Keratinocyte (primary cell): Measurements from ENCODE around the gene PLSCR3. TPM values are rescaled to one million over a fixed set of nuclear protein-coding genes. Genes with fewer than 3 reads are reported as not detected.

Experiments used
- DNase-seq: peaks from one replicate; pipeline ENCODE4 v3.0.0-alpha.2; 2011; ENCODE audit warnings: low read depth, missing footprints, low spot score
- FAIRE-seq: peaks from 2 replicates; lab custom pipeline; 2011; peaks lifted over from hg19 to GRCh38; lab: Jason Lieb, UNC
- H2AFZ ChIP-seq: 2 replicates; pipeline ENCODE4 v1.6.0; 2012; ENCODE audit warnings: low read length, control low read depth, inconsistent platforms; ENCODE audit not compliant: control insufficient read depth
- H3K27ac ChIP-seq: 2 replicates; pipeline ENCODE4 v1.5.1; 2011; ENCODE audit warnings: low read length; ENCODE audit not compliant: control insufficient read depth, insufficient read depth
- H3K27me3 ChIP-seq: 3 replicates; pipeline ENCODE4 v1.6.0; 2011; ENCODE audit warnings: low read length; ENCODE audit not compliant: control insufficient read depth, insufficient read depth; ENCODE audit errors: extremely low read depth
- H3K36me3 ChIP-seq, 2 experiments: 2 replicates in 1 of 2; 3 replicates in 1 of 2; pipeline ENCODE4 v1.5.1; 2011; ENCODE audit warnings: low read length in 2 of 2, mild to moderate bottlenecking in 1 of 2; ENCODE audit not compliant: control insufficient read depth in 2 of 2, insufficient read depth in 2 of 2; ENCODE audit errors: extremely low read depth in 1 of 2
- H3K4me1 ChIP-seq: 3 replicates; pipeline ENCODE4 v1.5.1; 2011; ENCODE audit warnings: low read length; ENCODE audit not compliant: control insufficient read depth, insufficient read depth; ENCODE audit errors: extremely low read depth
- H3K4me2 ChIP-seq: 3 replicates; pipeline ENCODE4 v1.6.0; 2011; ENCODE audit warnings: low read depth, low read length; ENCODE audit not compliant: control insufficient read depth, insufficient read depth; ENCODE audit errors: extremely low read depth
- H3K4me3 ChIP-seq, 3 experiments: fragments of 200-600 bp in 1 of 3; sonication (generic) in 1 of 3; 2 replicates in 2 of 3; 3 replicates in 1 of 3; pipeline ENCODE4 v1.5.1; 2011 to 2016; ENCODE audit warnings: low read length in 3 of 3, mild to moderate bottlenecking in 3 of 3, control low read depth in 2 of 3, inconsistent platforms in 1 of 3, low read depth in 1 of 3, mixed read lengths in 1 of 3, mixed run types in 1 of 3, moderate library complexity in 1 of 3; ENCODE audit not compliant: control insufficient read depth in 2 of 3, insufficient read depth in 2 of 3; ENCODE audit errors: extremely low read depth in 1 of 3
- H3K79me2 ChIP-seq: 2 replicates; pipeline ENCODE4 v1.6.0; 2012; ENCODE audit warnings: low read length; ENCODE audit not compliant: control insufficient read depth, insufficient read depth
- H3K9ac ChIP-seq: 3 replicates; pipeline ENCODE4 v1.6.0; 2011; ENCODE audit warnings: low read length; ENCODE audit not compliant: control insufficient read depth, insufficient read depth; ENCODE audit errors: extremely low read depth
- H3K9me1 ChIP-seq: 3 replicates; pipeline ENCODE4 v1.6.0; 2011; ENCODE audit warnings: low read length; ENCODE audit not compliant: control insufficient read depth, insufficient read depth; ENCODE audit errors: extremely low read depth
- H3K9me3 ChIP-seq: 2 replicates; pipeline ENCODE4 v1.5.1; 2012; ENCODE audit warnings: low read depth, low read length; ENCODE audit not compliant: control insufficient read depth
- H4K20me1 ChIP-seq: 3 replicates; pipeline ENCODE4 v1.6.0; 2011; ENCODE audit warnings: low read length; ENCODE audit not compliant: control insufficient read depth, insufficient read depth; ENCODE audit errors: extremely low read depth
- CTCF ChIP-seq, 3 experiments: IDR thresholded peaks in 1 of 3; conservative IDR thresholded peaks in 1 of 3; optimal IDR thresholded peaks in 1 of 3; 2 replicates in 2 of 3; 3 replicates in 1 of 3; pipeline versions ENCODE3 to v1.5.1; 2011; ENCODE audit warnings: low read length in 3 of 3, mild to moderate bottlenecking in 3 of 3, moderate library complexity in 2 of 3, control low read depth in 1 of 3, inconsistent platforms in 1 of 3; ENCODE audit not compliant: insufficient read depth in 2 of 3; ENCODE audit errors: extremely low read depth in 1 of 3
- EZH2 ChIP-seq: IDR thresholded peaks from one replicate; pipeline ENCODE4 v1.6.1; 2012; ENCODE audit warnings: inconsistent platforms, mild to moderate bottlenecking, low read length, moderate library complexity
- dilution Hi-C: fragments of 300-500 bp; cut with MboI; formaldehyde crosslinking; loops from one replicate; pipeline ENCODE4 v1.7.0; 2020; ENCODE audit warnings: low sequenced_read_pairs; ENCODE audit not compliant: extremely low pct_ligation_motif_present
- polyA plus RNA-seq, 5 experiments: library from polyadenylated mRNA; depleted of rRNA in 3 of 5; stranded (reverse) in 3 of 5; stranded (forward) in 1 of 5; unstranded in 1 of 5; fragments of >200 nt; gene quantifications; 1 replicate in 1 of 5; 2 replicates in 3 of 5; 3 replicates in 1 of 5; pipeline versions ENCODE4 v1.2.1 to v1.2.3, GENCODE V29; 2011 to 2012; ENCODE audit warnings: missing spikeins in 2 of 5, low read depth in 1 of 5, low replicate concordance in 1 of 5

PLSCR3 gene
- polyA plus RNA-seq, 1 donor (not counting 4 experiments of a cell fraction or from before 2014, with no cell fraction given) = 30.5 TPM

- no peak for FAIRE-seq
- no peak overlapping the region for H2AFZ ChIP-seq
Measured at GRCh38 chr17:7421186-7421585, 26.9 kb upstream of the PLSCR3 start.

GRCh38 chr17:7419819-7420610 is 25.7 kb upstream of the PLSCR3 start, which contains the start of gene SPEM1:
Gene SPEM1, plus strand, starts transcription at chr17:7420324. Its CDS starts 61 bp downstream, at chr17:7420385.
- Histone ChIP-seq H3K4me2 (no peak within 1 kb of the TSS), H3K79me2 (no peaks in the 10 kb centered on the region), H2AFZ (no peak within 1 kb of the TSS), H3K4me1 (no peaks in the 10 kb centered on the region), H3K27ac (no peak within 1 kb of the TSS), H3K27me3 (no peaks in the 10 kb centered on the region), H4K20me1 (no peaks in the 10 kb centered on the region), H3K9me3 (no peaks in the 10 kb centered on the region), H3K9me1 (no peaks in the 10 kb centered on the region), H3K36me3 (peaks cover 0 to 4% of the 10 kb centered on the region in 2 experiments), H3K4me3 (no peak within 1 kb of the TSS), H3K9ac (no peak within 1 kb of the TSS)
- DNase-seq (no peak), FAIRE-seq (no peak)
- dilution Hi-C loops = no loop called here
- TF ChIP-seq CTCF (optimal IDR thresholded peaks at IDR 0.05 in 1 of 3, IDR thresholded peaks at IDR 0.05 in 1 of 3, conservative IDR thresholded peaks at IDR 0.05 in 1 of 3; ENCODE audit: extremely low read depth in 1 of 3, insufficient read depth in 2 of 3, low read length in 3 of 3) = no peak

More at GRCh38 chr17:7421186-7421585, 26.9 kb upstream of the PLSCR3 start:
- dilution Hi-C loops = no loop called here
- H3K4me3 ChIP-seq = no peak overlapping the region
- no peaks in the 10 kb centered on the region for H3K79me2 ChIP-seq
- no peak overlapping the region for H3K9ac ChIP-seq
- H3K9me1 ChIP-seq = no peaks in the 10 kb centered on the region
- no peaks in the 10 kb centered on the region for H3K4me1 ChIP-seq
- no peaks in the 10 kb centered on the region for H3K9me3 ChIP-seq
- no peaks in the 10 kb centered on the region for H4K20me1 ChIP-seq
- no peaks in the 10 kb centered on the region for H3K27me3 ChIP-seq
- peaks cover 0 to 3% of the 10 kb centered on the region in 2 experiments for H3K36me3 ChIP-seq
- TF ChIP-seq EZH2 (no peak), CTCF (optimal IDR thresholded peaks at IDR 0.05 in 1 of 3, IDR thresholded peaks at IDR 0.05 in 1 of 3, conservative IDR thresholded peaks at IDR 0.05 in 1 of 3; ENCODE audit: extremely low read depth in 1 of 3, insufficient read depth in 2 of 3, low read length in 3 of 3) (no peak)
- no peak overlapping the region for H3K27ac ChIP-seq
- H3K4me2 ChIP-seq = no peak overlapping the region
- no peak for DNase-seq
